ENCODE results near the gene FAM210A.
"Not testable (repeated sequence)": the region's sequence is repeated elsewhere in the genome, so short reads cannot be mapped to it uniquely, and the experiment has no call there.

GRCh38 chr18:13690060-13690459 lies 36.3 kb downstream of the FAM210A start:
- not testable (repeated sequence) for TF ChIP-seq CTCF (IDR thresholded peaks at IDR 0.05); EZH2 (IDR thresholded peaks at IDR 0.05; ENCODE audit: borderline replicate concordance, insufficient read depth, low read depth, low read length, poor library complexity, severe bottlenecking)
